ENCODE results near the gene DGKD. TPM values are rescaled to one million over a fixed set of nuclear protein-coding genes. Genes with fewer than 3 reads are reported as not detected.

The DGKD gene
- polyA plus RNA-seq, 4 donors: 23.2 to 30.8 (median 24.4) TPM

Other genes starting within 250 kb of the DGKD start
- gene ATG16L1, start 102.8 kb upstream of the DGKD start, polyA plus RNA-seq (ENCODE audit: insufficient read length in 4 of 4): 10 to 100 TPM; 17.0 to 25.5 (median 23.1) TPM
- under 1 TPM; 0.06 to 0.14 (median 0.10) TPM for gene SAG, start 46.7 kb upstream of the DGKD start, polyA plus RNA-seq (ENCODE audit: insufficient read length in 4 of 4)
- gene USP40, start 212.3 kb downstream of the DGKD start, polyA plus RNA-seq (ENCODE audit: insufficient read length in 4 of 4): 10 to 100 TPM; 29.3 to 51.8 (median 47.8) TPM